ENCODE results near the gene CALML6.

DNA sequence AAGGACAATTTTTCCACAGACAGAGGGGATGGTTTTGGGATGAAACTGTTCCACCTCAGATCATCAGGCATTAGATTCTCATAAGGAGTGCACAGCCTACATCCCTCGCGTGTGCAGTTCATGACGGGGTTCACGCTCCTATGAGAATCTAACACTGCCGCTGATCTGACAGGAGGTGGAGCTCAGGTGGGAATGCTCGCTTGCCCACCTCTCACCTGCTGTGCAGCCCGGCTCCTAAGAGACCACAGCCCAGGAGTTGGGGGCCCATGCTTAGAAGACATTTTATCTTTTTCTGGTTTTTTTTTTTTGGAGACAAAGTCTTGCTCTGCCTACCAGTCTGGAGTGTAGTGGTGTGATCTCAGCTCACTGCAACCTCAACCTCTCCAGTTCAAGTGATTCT, 40.2 kb upstream of the CALML6 start:
- TF ChIP-seq ZNF423 (CRISPR knock-in tag; IDR thresholded peaks at IDR 0.05) (no peak), CREB1 (CRISPR knock-in tag; IDR thresholded peaks at IDR 0.05) (no peak), IRF2 (CRISPR knock-in tag; IDR thresholded peaks at IDR 0.05; ENCODE audit: borderline replicate concordance, low read depth) (no peak), CTCF (IDR thresholded peaks at IDR 0.05) (no peak), TEAD4 (CRISPR knock-in tag; IDR thresholded peaks at IDR 0.05) (no peak), ESRRA (CRISPR knock-in tag; IDR thresholded peaks at IDR 0.05; ENCODE audit: borderline replicate concordance) (no peak), RELA (CRISPR knock-in tag; IDR thresholded peaks at IDR 0.05; ENCODE audit: borderline replicate concordance) (no peak), USF1 (CRISPR knock-in tag; IDR thresholded peaks at IDR 0.05) (no peak), ZBTB43 (CRISPR knock-in tag; IDR thresholded peaks at IDR 0.05) (no peak)
